Daoy (cell line): Measurements from ENCODE around the gene SCNN1G. TPM values are rescaled to one million over a fixed set of nuclear protein-coding genes. Genes with fewer than 3 reads are reported as not detected.
"Not testable (repeated sequence)": the region's sequence is repeated elsewhere in the genome, so short reads cannot be mapped to it uniquely, and the experiment has no call there.

Experiments used
- DNase-seq: peaks from one replicate; pipeline ENCODE4 v3.0.0-alpha.2; 2015; ENCODE audit warnings: low read depth
- total RNA-seq: library from RNA; depleted of rRNA; stranded (reverse); fragments of >200 nt; shearing (Covaris generic); gene quantifications from 2 replicates; pipeline ENCODE4 v1.2.3, GENCODE V29; 2014; rRNA removed

The SCNN1G gene, protein sequence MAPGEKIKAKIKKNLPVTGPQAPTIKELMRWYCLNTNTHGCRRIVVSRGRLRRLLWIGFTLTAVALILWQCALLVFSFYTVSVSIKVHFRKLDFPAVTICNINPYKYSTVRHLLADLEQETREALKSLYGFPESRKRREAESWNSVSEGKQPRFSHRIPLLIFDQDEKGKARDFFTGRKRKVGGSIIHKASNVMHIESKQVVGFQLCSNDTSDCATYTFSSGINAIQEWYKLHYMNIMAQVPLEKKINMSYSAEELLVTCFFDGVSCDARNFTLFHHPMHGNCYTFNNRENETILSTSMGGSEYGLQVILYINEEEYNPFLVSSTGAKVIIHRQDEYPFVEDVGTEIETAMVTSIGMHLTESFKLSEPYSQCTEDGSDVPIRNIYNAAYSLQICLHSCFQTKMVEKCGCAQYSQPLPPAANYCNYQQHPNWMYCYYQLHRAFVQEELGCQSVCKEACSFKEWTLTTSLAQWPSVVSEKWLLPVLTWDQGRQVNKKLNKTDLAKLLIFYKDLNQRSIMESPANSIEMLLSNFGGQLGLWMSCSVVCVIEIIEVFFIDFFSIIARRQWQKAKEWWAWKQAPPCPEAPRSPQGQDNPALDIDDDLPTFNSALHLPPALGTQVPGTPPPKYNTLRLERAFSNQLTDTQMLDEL
- total RNA-seq, result 0.06 TPM in 1 of 2 replicates, not detected in the other

DNA sequence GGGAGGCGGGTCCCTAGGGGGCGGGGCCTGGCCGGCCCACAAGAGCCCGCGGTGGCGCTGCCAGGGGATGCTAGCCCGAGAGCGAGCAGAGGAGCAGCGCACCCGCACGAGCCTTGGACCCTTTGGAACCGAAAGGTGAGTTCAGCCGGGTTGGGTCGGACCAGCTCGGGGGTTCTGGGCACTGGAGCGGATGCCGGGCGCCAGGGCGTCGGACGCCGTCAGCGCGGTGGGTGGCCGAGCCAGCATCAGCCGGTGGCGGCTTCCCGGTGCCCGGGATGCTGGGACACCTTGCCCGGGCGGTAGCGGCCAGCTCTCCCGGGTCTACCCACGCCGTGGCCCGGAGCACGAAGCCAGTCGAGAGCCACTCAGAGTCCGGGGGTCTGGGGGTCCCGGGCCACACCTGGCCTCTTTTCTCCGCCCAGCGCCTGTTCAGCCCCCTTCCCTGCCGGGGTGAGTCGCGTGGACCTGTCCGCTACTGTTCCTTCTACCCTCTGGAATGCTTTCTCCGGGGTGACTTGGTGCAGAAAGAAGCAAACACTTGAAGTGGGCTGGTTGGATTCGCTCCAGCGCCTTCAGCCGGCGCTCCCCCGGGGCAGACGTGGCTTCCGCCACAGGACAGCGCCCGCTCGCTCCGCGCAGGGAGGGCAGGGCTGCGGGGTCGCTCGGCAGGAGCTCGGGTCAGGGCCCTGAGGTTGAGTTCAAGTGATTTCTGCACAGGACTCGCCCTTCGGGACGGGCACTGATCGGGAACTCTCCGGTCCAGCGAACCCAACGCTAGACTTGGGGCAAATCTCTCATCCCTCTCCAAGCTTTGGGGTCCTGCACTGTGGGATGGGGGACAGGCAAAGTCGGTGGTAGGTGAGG lies at the start of gene SCNN1G:
SCNN1G (plus strand) TSS at position 67 of the 864 bp plus-strand sequence. CDS start 3,527 bp downstream, outside the sequence.
- DNase-seq, result no peak

DNA sequence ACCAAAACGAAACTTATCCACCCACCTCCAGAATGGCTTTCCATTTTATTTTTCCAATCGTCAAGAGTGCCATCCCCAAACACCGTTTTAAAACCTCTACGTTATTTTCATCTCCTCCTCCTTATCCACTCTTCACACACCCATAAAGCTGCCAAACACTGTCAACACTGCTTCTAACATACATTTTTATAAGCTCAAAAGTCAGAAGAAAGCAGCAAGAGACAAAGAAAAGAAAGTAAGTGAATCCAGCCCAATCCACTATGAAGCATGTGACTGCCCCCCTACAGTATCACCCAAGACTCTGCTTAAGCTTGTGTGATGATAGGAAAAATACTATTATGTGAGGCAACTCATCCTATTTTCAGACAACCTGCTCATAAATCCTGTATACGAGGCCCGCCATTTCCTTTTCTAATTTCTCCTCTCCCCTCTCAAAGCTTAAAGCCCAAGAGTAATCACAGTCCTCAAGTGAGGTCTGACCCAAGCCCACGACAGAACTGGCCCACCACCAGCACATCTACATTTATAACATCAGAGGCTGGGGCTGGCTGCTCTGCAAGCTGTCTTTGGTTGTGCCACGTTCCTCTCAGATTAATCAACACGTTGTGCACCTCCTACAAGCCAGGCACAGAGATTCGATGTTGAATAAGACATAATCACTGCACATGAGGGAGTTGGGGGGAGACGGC lies 49.6 kb upstream of the SCNN1G start:
- DNase-seq, result no peak

DNA sequence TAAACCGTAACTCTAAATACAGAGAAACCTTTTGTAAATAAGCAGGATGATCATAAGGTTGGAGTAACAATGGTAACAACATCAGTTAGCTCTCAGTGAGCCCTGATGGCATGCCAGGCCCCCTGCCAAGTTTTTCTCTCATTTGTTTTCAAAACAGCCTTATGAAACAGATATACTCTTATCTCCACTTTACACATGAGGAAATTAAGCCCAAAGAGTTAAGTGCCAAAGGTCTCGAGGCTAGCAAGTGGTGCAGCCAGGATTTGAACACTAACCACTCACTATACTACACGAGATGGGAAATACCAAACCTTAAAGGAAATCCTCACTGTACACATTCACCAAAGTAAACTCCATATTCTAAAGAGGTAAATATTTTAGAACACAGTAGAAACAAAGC lies 48.3 kb upstream of the SCNN1G start:
- DNase-seq, result peak; percentile 19

DNA sequence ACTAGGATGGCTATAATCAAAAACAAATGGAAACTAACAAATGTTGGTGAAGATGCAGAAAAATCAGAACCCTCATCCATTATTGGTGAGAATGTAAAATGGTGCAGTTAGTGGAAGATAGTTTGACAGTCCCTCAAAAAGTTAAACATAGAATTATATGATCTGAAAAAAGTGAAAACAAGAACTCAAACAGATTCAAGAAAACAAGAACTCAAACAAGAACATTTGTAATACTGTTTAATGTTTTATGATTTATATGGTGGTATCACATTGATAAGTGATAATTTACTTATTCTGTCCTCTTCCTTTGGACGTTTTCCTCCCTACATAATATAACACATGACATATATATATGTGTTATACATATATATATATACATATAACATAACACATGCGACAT lies 45.3 kb upstream of the SCNN1G start:
- no peak for DNase-seq

DNA sequence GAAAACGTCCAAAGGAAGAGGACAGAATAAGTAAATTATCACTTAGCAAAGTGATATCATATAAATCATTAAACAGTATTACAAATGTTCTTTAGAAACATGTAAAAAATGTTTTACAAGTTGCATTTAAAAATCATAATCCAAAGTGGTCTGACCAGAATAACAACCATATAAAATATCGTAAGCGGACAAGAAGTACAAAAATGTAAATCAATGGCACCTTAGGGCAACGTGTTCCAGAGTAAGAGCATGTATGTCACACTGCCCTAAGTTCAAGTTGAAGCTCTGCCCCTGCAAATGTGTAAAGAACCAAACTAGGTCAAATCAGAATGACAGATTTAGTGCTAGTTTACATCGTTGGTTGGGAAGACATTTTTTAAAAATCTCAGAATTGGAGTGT lies 44.7 kb upstream of the SCNN1G start:
- DNase-seq, result no peak

DNA sequence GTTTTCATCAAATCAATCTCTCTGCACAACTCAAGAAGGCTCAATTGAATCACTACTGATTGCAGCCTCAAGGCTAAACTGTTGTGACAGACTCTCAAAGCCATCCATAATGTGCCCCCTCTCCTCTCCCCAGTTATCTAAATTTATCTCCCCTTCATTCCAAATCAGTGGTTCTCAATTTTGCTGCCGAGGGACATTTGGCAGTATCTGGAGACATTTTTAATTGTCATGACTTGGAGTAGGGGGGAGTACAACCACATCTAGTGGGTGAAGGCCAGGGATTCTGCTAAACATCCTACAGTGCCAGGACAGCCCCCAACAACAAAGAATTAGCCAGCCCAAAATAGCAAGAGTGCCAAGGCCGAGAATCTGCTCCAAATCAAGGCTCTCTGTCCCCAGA lies 42.4 kb upstream of the SCNN1G start:
- DNase-seq, result no peak

DNA sequence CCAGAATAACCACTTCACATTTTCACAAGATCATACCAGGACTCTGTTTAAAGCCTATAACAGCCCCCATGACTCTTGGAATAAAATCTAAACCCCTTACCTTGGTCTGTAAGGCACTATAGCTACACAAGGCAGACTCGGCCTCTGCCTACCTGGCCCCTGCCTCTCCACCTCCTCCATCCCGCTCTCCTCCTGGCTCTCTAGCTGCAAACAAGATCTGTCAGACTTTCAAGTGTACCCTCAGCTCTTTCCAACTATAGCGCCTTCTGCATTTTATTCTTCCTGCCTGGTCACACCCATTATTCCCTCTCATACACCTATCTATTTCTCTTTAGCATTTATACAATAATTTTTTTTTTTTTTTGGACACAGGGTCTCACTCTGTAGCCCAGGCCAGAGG lies 41.5 kb upstream of the SCNN1G start:
- no peak for DNase-seq

DNA sequence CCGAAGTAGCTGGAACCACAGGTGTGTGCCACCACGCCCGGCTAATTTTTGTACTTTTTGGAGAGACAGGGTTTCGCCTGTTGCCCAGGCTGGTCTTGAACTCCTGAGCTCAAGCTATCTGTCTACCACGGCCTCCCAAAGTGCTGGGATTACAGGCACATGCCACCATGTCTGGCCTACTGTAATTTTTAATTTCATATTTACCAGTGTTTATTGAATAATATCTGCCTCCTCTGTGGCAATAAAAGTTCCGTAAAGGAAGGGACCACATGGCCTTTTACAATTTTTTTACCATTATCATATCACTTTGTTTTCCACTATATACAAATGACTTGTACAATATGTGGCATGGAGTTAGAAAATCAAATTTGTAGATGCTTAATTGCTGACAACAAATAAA lies 41.0 kb upstream of the SCNN1G start:
- DNase-seq, result no peak

DNA sequence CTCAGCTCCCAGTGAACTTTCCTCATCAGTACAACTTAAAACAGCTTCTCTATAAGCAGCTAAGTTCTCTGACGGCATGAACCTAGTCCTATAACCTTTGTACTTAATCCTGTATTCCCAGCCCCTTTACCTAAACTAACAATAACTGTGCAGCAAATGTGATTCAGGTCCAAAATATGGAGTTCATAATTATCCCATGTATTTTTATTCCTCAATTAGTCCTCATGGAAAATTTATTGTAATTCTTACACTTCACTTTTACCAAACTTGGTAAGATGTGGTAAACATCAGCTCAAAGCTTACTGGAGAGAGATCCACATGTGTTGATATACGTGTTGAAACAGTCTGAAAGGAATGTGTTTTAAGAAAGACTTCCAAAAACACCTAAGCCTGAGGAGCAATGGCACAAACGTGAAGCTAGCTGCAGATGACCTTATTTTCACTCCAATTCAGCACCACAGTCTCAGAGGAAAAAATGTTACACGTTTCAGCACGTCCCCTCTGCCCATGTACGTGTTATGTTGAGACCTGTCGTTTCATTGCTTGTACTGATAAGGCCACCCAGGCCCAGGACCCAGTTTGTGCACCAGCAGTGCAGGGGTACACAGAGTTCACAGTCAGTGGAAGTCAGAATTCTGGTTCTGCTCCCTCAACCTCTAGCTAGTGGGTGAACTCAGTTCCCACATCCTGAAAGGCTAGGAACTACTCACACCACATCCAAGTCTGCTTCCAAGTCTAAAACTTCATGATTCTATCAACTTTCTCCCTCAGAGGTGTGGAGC lies 40.4 kb upstream of the SCNN1G start:
- DNase-seq, result no peak

DNA sequence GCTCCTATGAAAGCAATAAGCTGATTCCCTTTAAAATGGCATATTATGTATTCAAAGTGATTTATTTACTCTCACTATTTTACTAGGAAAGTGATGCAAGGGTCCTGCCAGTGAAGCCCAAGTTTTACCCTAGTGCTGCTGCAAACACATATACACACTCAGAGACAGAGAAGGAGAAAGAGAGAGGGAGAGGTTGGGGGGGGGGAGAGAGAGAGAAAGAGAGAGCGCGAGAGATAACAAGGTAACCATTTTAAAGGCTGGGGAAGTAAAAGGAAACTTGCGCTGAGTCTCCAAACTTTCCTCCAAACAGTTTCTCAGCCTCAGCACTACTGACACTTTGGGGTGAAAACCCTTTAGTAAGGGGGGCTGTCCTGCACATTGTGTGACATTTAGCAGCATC lies 39.2 kb upstream of the SCNN1G start:
- no peak for DNase-seq

DNA sequence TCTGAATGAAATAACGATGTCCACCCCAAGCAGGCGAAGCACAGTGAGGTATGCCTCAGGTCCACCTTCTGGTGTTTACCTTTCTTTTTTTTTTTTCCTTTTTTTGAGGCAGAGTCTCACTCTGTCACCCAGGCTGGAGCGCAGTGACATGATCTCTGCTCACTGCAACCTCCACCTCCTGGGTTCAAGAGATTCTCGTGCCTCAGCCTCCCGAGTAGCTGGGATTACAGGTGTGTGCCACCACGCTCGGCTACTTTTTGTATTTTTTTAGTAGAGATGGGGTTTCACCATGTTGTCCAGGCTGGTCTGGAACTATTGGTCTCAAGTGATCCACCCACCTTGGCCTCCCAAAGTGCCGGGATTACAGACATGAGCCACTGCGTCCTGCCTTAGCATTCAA lies 38.2 kb upstream of the SCNN1G start:
- not testable (repeated sequence) for DNase-seq

DNA sequence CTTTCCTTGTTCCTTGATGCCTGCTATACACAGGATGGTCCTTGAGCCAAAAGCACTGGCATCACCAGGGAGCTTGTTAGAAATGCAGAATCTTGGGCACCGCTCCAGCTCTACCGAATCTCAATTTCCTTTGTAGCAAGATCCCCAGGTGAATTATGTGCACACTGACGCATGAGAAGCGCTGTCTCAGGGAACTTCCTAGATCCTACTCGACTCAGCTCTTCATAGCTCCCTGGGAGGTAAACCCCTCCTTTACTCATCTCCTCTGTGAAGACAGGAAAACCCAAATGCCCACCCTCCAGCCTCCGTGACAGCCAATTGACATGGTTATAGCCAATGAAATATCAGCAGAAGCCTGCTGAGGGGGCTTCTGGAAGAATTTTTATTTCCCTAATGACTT lies 37.4 kb upstream of the SCNN1G start:
- peak; percentile 75 for DNase-seq

DNA sequence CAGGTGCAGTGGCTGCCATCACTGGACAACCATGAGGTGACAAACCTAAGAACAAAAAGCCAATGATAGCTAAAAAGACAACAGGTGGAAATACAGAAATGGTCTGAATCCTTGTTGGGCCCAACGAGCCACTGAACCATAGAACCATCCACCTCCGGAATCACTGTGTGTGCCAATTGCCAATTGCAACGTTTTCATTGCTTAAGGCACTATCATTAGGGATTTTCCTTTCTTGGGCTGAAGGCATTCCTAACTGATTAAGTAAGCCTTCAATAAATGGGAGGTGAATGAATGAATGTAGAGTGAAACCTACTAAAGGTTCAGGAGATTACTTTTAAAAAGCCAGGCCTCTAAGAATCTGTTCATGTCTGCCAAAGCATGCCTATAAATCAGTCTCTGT lies 36.9 kb upstream of the SCNN1G start:
- DNase-seq, result peak; percentile 72

DNA sequence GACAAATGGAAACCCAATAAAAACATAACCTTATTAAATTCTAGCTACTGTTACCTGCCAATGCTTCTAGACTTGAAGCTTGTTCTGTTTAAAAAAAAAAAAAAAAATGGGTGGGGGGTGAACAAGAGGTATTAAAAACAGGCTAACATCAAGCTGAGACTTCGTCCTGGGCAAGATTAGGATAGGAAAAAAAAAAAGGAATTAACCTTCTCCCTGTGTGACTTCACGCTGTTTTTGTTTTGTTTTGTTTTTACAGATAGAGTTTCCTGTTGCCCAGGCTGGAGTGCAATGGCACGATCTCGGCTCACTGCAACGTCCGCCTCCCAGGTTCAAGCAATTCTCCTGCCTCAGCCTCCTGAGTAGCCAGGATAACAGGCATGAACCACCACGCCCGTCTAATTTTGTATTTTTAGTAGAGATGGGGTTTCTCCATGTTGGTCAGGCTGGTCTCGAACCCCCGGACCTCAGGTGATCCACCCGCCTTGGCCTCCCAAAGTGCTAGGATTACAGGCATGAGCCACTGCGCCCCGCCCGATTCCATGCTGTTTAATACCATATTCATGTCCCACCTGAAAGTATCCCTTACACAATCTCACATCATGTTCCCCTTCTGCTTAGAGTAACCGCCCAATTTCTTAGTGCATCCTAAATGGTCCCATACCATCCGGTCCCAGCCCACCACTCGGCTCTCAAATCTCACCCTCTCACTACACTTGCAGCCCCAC lies 35.5 kb upstream of the SCNN1G start:
- DNase-seq, result no peak

DNA sequence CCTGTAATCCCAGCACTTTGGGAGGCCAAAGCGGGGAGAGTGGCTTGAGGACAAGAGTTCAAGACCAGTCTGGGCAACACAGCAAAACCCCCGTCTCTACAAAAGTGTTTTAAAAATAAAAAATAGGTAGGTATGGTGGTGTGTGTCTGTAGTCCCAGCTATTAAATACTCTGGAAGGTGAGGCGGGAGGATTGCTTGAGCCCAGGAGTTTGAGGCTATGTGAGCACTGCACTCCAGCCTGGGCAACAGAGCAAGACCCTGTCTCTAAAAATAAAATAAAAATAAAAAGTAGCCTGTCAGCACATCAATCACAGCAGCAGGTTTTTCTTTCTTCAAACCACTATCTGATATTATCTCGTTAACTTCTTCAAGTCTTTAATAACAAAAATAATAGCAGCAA lies 34.9 kb upstream of the SCNN1G start:
- DNase-seq, result no peak

DNA sequence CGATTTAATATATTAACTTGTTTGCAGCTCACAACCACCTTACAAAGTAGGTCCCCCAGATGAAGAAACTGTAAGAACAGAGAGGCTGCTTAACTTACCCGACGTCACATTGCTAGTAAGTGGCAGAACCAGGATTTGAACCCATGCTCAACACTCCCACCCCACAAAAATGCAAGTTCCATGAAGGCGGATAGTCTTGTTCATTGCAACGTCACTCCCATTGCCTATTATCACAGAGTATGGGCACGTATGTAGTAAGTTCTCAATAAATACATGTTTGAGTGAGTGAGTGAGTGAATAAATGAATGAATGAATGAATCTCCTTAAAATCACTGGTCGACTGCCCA lies 34.4 kb upstream of the SCNN1G start:
- no peak for DNase-seq

DNA sequence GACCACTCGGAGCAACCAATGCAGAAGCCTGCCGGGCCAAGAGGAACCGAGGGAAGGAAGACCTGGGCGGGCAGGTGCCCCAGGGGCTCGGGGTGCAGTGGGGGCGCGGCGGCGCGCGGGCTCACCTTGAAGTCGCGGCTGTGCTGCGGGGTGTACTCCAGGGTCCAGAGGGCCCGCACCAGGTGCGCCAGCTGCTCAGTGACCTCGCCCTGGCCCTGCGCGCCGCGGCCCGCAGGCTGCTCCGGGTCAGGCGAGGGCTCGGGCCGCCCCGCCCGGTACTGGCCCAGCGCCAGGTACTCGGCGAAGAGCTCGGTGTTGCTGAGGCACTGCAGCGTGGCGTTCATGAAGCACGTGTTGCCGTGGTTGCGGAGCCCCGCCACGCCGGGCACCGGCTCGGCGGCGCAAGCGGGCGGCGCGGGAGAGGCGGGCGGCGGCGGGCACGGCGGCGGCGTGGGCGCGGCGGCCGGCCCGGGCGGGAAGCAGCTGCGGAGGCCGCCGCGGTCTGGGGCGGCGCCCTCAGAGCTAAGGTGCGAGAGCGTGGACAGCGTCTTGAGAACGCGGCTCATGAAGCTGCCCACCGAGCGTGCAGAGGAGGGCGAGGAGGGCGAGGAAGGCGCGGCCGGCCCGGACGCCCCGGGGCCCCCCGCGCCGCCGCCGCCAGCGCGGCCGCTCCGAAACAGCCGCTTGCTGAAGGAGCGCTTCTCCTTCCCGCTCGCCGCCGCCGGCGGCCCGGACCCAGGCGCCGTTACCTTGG lies 33.9 kb upstream of the SCNN1G start:
- peak; percentile 60 for DNase-seq

DNA sequence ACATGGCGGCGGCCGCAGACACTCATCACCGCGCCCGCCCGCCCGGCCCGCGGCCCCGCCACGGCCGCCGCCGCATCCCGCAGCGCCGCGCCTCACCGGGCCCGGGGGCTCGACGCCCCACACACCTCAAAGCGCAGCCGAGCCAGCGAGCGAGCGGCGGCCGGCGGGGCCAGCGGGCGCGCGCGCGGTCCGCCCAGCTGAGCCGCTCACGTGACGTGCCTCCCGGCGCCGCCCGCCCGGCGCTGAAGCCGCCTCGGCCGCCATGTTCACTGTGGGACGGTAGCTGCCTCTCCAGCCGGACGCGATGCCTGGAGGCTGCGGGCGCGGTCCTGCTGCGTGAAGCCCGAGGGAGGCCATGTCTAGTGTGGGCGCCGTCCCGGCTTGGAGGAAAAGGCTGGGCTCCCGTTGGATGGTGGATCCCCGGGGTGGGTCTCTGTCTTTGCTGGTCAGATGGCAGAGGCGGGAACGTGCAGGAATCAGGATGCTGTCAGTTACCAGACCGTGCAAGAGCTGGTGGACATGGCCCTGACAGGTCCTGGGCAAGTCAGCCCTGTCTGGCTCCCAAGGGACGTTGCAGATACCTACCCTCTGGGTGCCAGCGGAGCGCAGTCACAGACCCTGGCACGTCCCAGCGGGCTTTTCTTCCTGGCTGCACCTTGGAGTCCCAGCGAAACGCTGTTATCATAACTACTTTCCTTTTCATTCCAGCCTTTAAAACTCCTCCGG lies 33.1 kb upstream of the SCNN1G start, which contains the start of gene USP31:
USP31 (minus strand) TSS at position 186 of the 726 bp plus-strand sequence; CDS start at position 4, 182 bp downstream.
- DNase-seq, result peak; percentile 98

DNA sequence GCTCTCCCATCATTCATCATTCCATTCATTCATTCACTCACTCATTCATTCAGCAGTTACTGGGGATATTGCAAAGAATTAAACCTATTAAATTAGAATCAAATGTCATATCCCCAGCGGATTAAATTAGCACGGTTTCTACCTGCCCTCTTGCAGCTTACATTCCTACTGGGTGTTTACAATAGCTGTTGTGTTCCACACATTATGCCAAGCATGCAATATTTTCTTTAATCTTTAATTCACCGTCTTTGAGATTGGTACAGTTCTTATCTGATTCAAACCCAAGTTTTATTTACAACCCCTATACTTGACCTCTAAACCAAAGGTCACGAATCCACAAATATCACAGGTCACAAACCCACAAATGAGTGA lies 32.6 kb upstream of the SCNN1G start:
- no peak for DNase-seq
